NCI-H446 (cell line): ENCODE measurements around the gene FAM114A2.

Source experiments
- DNase-seq, 2 experiments: peaks; one replicate each; lab custom pipeline; 2025; lab: John Stamatoyannopoulos, UW

FAM114A2 gene

GRCh38 chr5:153983885-153984284 is 54.8 kb downstream of the FAM114A2 start:
- no peak for DNase-seq

- DNase-seq = no peak
These were observed 56.7 kb downstream of the FAM114A2 start for GRCh38 chr5:153981905-153982605.

GRCh38 chr5:153979028-153979783 is 59.5 kb downstream of the FAM114A2 start:
- DNase-seq = no peak

GRCh38 chr5:153974813-153975163 is 63.9 kb downstream of the FAM114A2 start:
- no peak for DNase-seq

GRCh38 chr5:153974131-153974812 is 64.4 kb downstream of the FAM114A2 start:
- DNase-seq = peak in 1 of 2 experiments; percentile 59

- DNase-seq = no peak
These were observed 66.5 kb downstream of the FAM114A2 start for GRCh38 chr5:153972240-153972639.

- DNase-seq = no peak
These were observed 68.2 kb downstream of the FAM114A2 start for GRCh38 chr5:153970496-153970895.

GRCh38 chr5:153969563-153969895 is 69.2 kb downstream of the FAM114A2 start:
- DNase-seq = no peak

- DNase-seq = no peak
These were observed 69.7 kb downstream of the FAM114A2 start for GRCh38 chr5:153968761-153969562.

- peak; percentile 73 to 78 for DNase-seq
These were observed 73.6 kb downstream of the FAM114A2 start for GRCh38 chr5:153964880-153965645.

- DNase-seq = no peak
These were observed 74.4 kb downstream of the FAM114A2 start for GRCh38 chr5:153964191-153964879.

- DNase-seq = no peak
These were observed 78.2 kb downstream of the FAM114A2 start for GRCh38 chr5:153960269-153961215.

- DNase-seq = peak in 1 of 2 experiments; percentile 9
These were observed 79.4 kb downstream of the FAM114A2 start for GRCh38 chr5:153959134-153959957.

GRCh38 chr5:153957205-153957604 is 81.5 kb downstream of the FAM114A2 start:
- DNase-seq = no peak

- DNase-seq = no peak
These were observed 85.3 kb downstream of the FAM114A2 start for GRCh38 chr5:153953411-153953810.

GRCh38 chr5:153952893-153953292 is 85.8 kb downstream of the FAM114A2 start:
- DNase-seq = no peak

GRCh38 chr5:153952057-153952456 is 86.7 kb downstream of the FAM114A2 start:
- DNase-seq = no peak

GRCh38 chr5:153941265-153941664 is 97.4 kb downstream of the FAM114A2 start:
- DNase-seq = no peak
